Measurements from ENCODE around the gene NID1. TPM values are rescaled to one million over a fixed set of nuclear protein-coding genes. Genes with fewer than 3 reads are reported as not detected.
A peak's percentile ranks its signal among the peaks of the same experiment; 100 is the strongest.
"Not testable (repeated sequence)": the region's sequence is repeated elsewhere in the genome, so short reads cannot be mapped to it uniquely, and the experiment has no call there.

The NID1 gene
- total and polyA plus RNA-seq, 4 donors: 21.2 to 90.1 (median 55.2) TPM

DNA sequence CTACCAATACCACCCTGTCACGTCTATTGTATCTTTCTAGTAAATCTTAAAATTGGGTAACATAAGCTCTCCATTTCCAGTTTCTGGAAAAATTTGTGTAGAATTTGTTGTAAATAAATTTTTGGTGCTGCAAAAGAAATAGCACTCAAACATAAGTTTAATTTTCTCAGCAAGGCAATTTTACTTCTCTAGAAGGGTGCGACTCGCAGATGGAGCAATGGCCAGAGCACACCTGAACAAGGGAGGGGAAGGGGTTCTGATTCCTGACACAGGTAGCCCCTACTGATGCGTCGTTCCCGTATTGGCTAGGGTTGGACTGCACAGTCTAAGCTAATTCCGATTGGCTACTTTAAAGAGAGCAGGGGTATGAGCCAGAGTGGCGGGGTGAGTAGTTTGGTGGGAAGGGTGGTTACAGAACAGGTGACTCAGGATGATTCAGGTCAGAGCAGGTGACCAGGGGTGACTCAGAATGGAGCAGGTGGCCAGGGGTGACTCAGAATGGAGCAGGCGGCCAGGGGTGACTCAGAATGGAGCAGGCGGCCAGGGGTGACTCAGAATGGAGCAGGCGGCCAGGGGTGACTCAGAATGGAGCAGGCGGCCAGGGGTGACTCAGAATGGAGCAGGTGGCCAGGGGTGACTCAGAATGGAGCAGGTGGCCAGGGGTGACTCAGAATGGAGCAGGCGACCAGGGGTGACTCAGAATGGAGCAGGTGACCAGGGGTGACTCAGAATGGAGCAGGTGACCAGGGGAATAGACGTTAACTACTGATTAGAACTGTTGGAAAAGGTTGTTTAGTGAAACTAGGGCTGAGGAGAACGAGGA is 32.0 kb upstream of the NID1 start:
- not testable (repeated sequence) for H3K36me3 ChIP-seq (ENCODE audit: control insufficient read depth in 4 of 4, insufficient read depth in 3 of 4, low read depth in 1 of 4, low read length in 3 of 4); H3K4me3 ChIP-seq (ENCODE audit: low read depth in 1 of 3, low read length in 3 of 3); H3K9ac ChIP-seq (ENCODE audit: low read depth in 1 of 2, low read length in 2 of 2); H3K4me1 ChIP-seq (ENCODE audit: control insufficient read depth in 4 of 4, insufficient read depth in 4 of 4, low read length in 3 of 4); H3K9me3 ChIP-seq (ENCODE audit: control insufficient read depth in 4 of 4, low read length in 3 of 4); DNase-seq (ENCODE audit: low spot score); H3K27me3 ChIP-seq (ENCODE audit: control insufficient read depth in 4 of 4, insufficient read depth in 4 of 4, low read length in 3 of 4)
- WGBS: 77% methylated on average over 15 of the region's 15 CpGs
- H3K27ac ChIP-seq (ENCODE audit: low read depth in 1 of 2, low read length in 2 of 2): peak overlapping the region; percentile 0 to 75
- TF ChIP-seq SP1 (IDR thresholded peaks at IDR 0.05) (peak; percentile 30), RXRA (IDR thresholded peaks at IDR 0.05) (peak; percentile 42 to 72), JUND (IDR thresholded peaks at IDR 0.05) (peak; percentile 98 to 99), HNF4A (conservative IDR thresholded peaks at IDR 0.05) (peak; percentile 16 to 23), NR2F2 (IDR thresholded peaks at IDR 0.05) (peak; percentile 29)
- TF ChIP-seq, protein P1, sequence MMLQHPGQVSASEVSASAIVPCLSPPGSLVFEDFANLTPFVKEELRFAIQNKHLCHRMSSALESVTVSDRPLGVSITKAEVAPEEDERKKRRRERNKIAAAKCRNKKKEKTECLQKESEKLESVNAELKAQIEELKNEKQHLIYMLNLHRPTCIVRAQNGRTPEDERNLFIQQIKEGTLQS (IDR thresholded peaks at IDR 0.05): peak; percentile 98

- Histone ChIP-seq H3K4me3 (ENCODE audit: low read depth in 1 of 3, low read length in 3 of 3) (no peak overlapping the region), H3K9me3 (ENCODE audit: control insufficient read depth in 4 of 4, low read length in 3 of 4) (peaks cover 0 to 3% (median 0%) of the 10 kb centered on the region in 4 donors), H3K36me3 (ENCODE audit: control insufficient read depth in 4 of 4, insufficient read depth in 3 of 4, low read depth in 1 of 4, low read length in 3 of 4) (no peaks in the 10 kb centered on the region), H3K27ac (ENCODE audit: low read depth in 1 of 2, low read length in 2 of 2) (no peak overlapping the region), H3K27me3 (ENCODE audit: control insufficient read depth in 4 of 4, insufficient read depth in 4 of 4, low read length in 3 of 4) (no peaks in the 10 kb centered on the region), H3K4me1 (ENCODE audit: control insufficient read depth in 4 of 4, insufficient read depth in 4 of 4, low read length in 3 of 4) (no peaks in the 10 kb centered on the region), H3K9ac (ENCODE audit: low read depth in 1 of 2, low read length in 2 of 2) (no peak overlapping the region)
- DNase-seq (ENCODE audit: low spot score): no peak
- TF ChIP-seq EGR1 (IDR thresholded peaks at IDR 0.05; ENCODE audit: low read depth in 2 of 2) (no peak), NR2F2 (IDR thresholded peaks at IDR 0.05) (peak; percentile 62), RXRA (IDR thresholded peaks at IDR 0.05) (peak; percentile 40 to 54)
- 88% methylated on average over 3 of the region's 3 CpGs for WGBS
Measured at GRCh38 chr1:236095705-236096520, 31.0 kb upstream of the NID1 start.

GRCh38 chr1:236092899-236093298 is 28.0 kb upstream of the NID1 start:
- Histone ChIP-seq H3K27me3 (ENCODE audit: control insufficient read depth in 4 of 4, insufficient read depth in 4 of 4, low read length in 3 of 4) (no peaks in the 10 kb centered on the region), H3K4me3 (ENCODE audit: low read depth in 1 of 3, low read length in 3 of 3) (no peak overlapping the region), H3K4me1 (ENCODE audit: control insufficient read depth in 4 of 4, insufficient read depth in 4 of 4, low read length in 3 of 4) (no peaks in the 10 kb centered on the region), H3K9me3 (ENCODE audit: control insufficient read depth in 4 of 4, low read length in 3 of 4) (peaks cover 0 to 3% (median 0%) of the 10 kb centered on the region in 4 donors), H3K9ac (ENCODE audit: low read depth in 1 of 2, low read length in 2 of 2) (no peak overlapping the region), H3K36me3 (ENCODE audit: control insufficient read depth in 4 of 4, insufficient read depth in 3 of 4, low read depth in 1 of 4, low read length in 3 of 4) (no peaks in the 10 kb centered on the region), H3K27ac (ENCODE audit: low read depth in 1 of 2, low read length in 2 of 2) (no peak overlapping the region)
- 68% methylated on average over 5 of the region's 5 CpGs for WGBS
- TF ChIP-seq, protein P2, sequence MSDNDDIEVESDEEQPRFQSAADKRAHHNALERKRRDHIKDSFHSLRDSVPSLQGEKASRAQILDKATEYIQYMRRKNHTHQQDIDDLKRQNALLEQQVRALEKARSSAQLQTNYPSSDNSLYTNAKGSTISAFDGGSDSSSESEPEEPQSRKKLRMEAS (IDR thresholded peaks at IDR 0.05): no peak
- TF ChIP-seq, protein P3, sequence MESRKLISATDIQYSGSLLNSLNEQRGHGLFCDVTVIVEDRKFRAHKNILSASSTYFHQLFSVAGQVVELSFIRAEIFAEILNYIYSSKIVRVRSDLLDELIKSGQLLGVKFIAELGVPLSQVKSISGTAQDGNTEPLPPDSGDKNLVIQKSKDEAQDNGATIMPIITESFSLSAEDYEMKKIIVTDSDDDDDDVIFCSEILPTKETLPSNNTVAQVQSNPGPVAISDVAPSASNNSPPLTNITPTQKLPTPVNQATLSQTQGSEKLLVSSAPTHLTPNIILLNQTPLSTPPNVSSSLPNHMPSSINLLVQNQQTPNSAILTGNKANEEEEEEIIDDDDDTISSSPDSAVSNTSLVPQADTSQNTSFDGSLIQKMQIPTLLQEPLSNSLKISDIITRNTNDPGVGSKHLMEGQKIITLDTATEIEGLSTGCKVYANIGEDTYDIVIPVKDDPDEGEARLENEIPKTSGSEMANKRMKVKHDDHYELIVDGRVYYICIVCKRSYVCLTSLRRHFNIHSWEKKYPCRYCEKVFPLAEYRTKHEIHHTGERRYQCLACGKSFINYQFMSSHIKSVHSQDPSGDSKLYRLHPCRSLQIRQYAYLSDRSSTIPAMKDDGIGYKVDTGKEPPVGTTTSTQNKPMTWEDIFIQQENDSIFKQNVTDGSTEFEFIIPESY (IDR thresholded peaks at IDR 0.05): no peak
- no peak for TF ChIP-seq TAF1 (conservative IDR thresholded peaks at IDR 0.05)
- no peak for TF ChIP-seq EGR1 (IDR thresholded peaks at IDR 0.05; ENCODE audit: low read depth in 2 of 2)
- no peak for TF ChIP-seq FOXA1 (IDR thresholded peaks at IDR 0.05)
- TF ChIP-seq YY1 (IDR thresholded peaks at IDR 0.05): no peak
- no peak for TF ChIP-seq REST (IDR thresholded peaks at IDR 0.05)
- no peak for TF ChIP-seq HNF4G (IDR thresholded peaks at IDR 0.05)
- no peak for DNase-seq (ENCODE audit: low spot score)
